Fibroblast of villous mesenchyme (primary cell): ENCODE measurements around the gene COMMD3. TPM values are rescaled to one million over a fixed set of nuclear protein-coding genes. Genes with fewer than 3 reads are reported as not detected.
A peak's percentile ranks its signal among the peaks of the same experiment; 100 is the strongest.

ENCODE experiments used
- DNase-seq: peaks from one replicate; pipeline ENCODE4 v3.0.0-alpha.2; 2010; ENCODE audit warnings: low read depth
- H3K4me3 ChIP-seq: 2 replicates; pipeline ENCODE4 v1.5.1; 2011; ENCODE audit warnings: low read depth, mild to moderate bottlenecking, low read length
- total RNA-seq: library from RNA; depleted of rRNA; stranded (reverse); fragments of >200 nt; gene quantifications from 2 replicates; pipeline ENCODE4 v1.2.3, GENCODE V29; 2012
- TF ChIP-seq, protein P1 (sequence below): IDR thresholded peaks from 2 replicates; pipeline ENCODE4 v1.5.1; 2012; ENCODE audit warnings: low read depth, mild to moderate bottlenecking, low read length; ENCODE audit not compliant: insufficient read depth

COMMD3 gene
- 32.9 and 38.4 TPM in 2 replicates for total RNA-seq

DNA sequence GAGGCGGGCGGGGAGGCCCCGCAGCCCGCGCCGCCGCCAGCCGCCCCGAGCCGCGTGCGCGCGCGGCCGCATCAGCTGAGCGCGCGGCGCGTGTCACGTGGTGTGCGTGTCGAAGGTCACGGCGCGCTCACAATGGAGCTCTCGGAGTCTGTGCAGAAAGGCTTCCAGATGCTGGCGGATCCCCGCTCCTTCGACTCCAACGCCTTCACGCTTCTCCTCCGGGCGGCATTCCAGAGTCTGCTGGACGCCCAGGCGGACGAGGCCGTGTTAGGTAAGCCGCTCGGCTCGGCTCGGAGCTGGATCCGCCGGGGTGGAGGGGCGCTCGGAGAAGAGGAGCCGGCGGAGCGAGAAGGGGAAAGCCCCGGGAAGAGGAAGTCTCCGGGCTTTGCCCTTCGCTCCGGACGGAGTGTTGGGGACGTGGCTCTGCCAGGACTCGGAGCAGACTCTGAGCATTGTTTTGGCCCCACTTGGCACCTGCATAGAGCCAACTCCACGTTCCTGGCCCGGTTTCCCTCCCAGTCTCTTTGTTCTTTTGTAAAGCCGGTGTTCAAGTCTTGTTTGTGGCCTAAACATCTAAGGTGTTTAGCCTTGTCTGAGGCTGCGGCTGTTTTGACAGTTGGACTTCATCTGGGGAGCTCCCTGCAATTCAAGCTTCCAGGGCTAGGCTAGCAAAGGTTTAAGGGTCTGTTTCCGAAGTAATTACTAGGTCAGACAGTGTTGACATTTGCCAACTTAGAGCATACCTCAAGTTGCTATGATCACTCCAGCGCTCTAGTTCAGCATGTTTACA is at the start of gene COMMD3:
Gene COMMD3 (plus strand): TSS at position 103 of the 790 bp plus-strand sequence. CDS start 30 bp downstream, at position 133.
- peak; percentile 86 for DNase-seq
- H3K4me3 ChIP-seq = peak within 1 kb of the TSS; percentile 67
- TF ChIP-seq, protein P1, sequence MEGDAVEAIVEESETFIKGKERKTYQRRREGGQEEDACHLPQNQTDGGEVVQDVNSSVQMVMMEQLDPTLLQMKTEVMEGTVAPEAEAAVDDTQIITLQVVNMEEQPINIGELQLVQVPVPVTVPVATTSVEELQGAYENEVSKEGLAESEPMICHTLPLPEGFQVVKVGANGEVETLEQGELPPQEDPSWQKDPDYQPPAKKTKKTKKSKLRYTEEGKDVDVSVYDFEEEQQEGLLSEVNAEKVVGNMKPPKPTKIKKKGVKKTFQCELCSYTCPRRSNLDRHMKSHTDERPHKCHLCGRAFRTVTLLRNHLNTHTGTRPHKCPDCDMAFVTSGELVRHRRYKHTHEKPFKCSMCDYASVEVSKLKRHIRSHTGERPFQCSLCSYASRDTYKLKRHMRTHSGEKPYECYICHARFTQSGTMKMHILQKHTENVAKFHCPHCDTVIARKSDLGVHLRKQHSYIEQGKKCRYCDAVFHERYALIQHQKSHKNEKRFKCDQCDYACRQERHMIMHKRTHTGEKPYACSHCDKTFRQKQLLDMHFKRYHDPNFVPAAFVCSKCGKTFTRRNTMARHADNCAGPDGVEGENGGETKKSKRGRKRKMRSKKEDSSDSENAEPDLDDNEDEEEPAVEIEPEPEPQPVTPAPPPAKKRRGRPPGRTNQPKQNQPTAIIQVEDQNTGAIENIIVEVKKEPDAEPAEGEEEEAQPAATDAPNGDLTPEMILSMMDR = no peak

DNA sequence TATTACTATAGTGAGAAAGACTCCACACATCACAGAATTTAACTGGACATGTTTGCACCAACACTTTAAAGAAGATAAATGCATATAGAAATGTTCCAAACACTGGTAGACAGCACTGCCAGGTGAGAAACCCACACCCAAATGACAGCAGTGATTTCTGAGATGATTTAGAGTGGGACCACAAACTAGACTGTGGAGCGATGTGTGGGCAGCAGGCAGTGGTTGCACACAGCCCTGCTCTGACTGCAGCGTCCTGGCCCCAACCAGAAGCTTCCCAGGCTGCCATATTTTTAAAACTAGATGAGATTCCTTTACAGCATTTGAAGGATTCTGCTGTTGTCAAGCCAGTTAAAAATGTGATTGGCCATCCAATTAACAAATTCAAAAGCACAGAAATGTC is 47.7 kb upstream of the COMMD3 start:
- TF ChIP-seq, protein P1 = no peak
- H3K4me3 ChIP-seq = no peak overlapping the region
- DNase-seq = no peak

GRCh38 chr10:22271786-22272185 is 44.4 kb upstream of the COMMD3 start:
- TF ChIP-seq, protein P1 = no peak
- H3K4me3 ChIP-seq = no peak overlapping the region
- no peak for DNase-seq

DNA sequence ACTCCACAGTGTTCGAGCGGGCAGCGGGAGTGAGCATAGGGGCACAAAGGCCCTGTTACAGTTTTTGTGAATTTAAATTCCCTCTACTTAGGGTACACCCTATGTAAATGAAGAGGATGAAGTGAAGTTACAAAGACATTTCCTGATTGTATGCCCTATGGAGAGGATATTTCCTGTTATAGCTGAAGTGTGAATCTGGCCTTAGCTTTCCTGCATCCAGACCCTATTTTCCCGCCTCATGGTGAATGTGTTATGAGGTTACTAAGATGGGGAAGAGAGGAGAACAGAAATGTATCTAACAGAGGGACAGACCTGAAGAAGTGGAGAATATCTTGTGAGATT is 37.8 kb upstream of the COMMD3 start:
- TF ChIP-seq, protein P1 = no peak
- no peak for DNase-seq
- peak overlapping the region; percentile 62 for H3K4me3 ChIP-seq

GRCh38 chr10:22280078-22280477 is 36.1 kb upstream of the COMMD3 start:
- DNase-seq = no peak

GRCh38 chr10:22285130-22285529 is 31.1 kb upstream of the COMMD3 start:
- H3K4me3 ChIP-seq = no peak overlapping the region
- TF ChIP-seq, protein P1 = no peak
- no peak for DNase-seq

More at GRCh38 chr10:22280078-22280477, 36.1 kb upstream of the COMMD3 start:
- TF ChIP-seq, protein P1 = no peak
- no peak overlapping the region for H3K4me3 ChIP-seq
